Measurements from ENCODE around the gene FCMR.

Gene FCMR

DNA sequence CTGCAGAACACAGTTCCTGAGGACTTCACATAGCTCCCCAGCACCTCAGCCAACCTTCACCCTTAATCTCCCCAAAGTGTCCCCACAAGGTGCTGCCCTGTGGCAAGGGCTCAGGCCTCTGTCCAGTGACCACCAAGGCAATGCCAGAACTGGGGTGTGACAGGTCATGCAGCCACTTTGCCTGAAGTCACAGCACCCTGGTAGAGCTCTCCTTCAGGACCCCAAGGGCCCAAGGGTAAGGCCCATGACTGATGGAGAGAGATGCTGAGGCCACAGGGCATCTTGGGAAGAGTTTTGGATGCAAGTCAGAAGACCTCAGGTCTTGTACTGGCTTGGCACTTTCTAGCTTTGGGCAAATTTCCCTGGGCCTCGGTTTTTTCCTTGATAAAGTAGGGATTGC, 783 bp upstream of the FCMR start:
- no peak for DNase-seq

DNA sequence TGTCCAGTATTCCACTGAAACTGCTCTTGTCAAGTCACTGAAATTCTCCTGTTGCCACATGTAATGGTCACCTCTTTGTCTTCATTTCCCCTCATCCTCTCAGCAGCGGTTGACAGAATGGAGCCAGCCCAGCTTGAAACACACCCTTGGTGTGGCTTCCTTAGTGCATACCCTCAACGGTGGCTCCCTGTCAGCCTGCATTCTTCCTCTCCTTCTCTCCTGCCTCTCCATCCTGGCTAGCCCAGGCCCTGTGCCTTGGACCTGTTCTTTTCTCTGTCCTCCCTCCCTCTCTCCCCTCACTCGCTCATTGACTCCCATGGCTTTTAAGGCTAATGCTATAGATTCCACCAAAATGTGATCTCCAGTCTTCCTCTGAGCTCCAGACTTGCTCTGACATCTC, 3.7 kb downstream of the FCMR start:
- no peak for DNase-seq

DNA sequence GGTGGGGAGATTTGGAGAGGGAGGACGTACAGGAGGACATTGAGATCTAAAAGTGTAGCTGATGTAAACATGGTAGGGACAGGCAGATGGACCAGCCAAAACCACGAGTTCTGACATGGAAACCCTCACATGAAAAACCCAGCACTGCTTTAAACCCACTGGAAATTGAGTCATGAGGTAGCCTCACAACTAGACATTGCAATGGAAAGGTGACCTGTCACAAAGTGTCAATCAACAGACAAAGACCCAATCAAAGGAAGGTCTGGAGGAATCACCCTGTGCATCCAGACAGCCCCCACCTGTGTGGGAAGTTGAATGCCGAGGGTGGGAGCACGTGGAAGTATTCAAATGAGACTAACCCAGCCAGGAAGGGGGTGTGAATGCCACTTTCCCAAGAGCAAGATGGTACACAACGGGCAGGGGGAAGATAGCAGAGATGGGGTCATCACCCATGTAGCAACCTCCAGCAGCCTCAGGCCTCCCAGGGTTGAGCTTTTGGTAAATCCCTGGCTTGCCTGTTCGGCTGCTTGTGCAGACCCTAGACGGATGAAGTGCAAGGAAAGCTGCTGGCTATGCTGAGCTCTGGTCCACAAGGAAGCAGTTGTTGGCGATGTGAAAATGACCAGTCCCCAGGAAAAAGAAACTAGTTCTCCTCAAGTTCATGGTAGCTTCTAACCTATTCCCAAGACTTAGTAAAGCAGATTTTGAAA, 5.6 kb downstream of the FCMR start:
- DNase-seq, result no peak

DNA sequence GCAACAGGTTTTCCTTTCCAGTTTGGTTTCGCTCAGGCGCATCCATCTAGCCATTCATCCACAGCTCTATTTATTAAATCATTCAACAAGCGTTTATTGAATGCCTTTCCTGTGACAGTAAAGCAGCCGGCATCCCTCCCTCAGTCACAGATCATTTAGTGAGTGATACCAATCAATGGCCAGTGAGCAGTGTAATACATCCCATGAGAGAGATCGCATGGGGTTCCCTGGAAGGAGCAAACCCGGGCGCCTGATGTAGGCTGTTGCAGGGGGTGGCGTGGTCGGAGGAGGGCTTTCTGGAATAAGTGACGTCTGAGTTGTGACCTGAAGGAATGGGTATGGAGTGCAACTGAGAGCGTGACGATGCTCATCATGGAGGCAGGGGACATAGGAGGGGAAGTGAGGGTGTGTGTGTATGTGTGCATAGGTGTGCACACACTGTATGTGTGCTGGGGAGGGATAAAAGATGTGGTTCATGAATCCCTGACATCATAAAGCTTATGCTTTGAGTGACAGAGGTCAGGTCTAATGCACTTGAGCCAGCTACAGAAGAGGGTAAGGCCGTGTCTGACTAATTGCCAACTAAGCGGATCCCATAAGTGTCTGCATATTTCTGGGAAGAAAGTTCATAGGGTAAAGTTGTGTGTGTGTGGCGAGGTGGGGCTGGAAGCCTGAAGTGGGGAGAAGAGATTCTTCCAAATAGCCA, 6.6 kb downstream of the FCMR start:
- no peak for DNase-seq

DNA sequence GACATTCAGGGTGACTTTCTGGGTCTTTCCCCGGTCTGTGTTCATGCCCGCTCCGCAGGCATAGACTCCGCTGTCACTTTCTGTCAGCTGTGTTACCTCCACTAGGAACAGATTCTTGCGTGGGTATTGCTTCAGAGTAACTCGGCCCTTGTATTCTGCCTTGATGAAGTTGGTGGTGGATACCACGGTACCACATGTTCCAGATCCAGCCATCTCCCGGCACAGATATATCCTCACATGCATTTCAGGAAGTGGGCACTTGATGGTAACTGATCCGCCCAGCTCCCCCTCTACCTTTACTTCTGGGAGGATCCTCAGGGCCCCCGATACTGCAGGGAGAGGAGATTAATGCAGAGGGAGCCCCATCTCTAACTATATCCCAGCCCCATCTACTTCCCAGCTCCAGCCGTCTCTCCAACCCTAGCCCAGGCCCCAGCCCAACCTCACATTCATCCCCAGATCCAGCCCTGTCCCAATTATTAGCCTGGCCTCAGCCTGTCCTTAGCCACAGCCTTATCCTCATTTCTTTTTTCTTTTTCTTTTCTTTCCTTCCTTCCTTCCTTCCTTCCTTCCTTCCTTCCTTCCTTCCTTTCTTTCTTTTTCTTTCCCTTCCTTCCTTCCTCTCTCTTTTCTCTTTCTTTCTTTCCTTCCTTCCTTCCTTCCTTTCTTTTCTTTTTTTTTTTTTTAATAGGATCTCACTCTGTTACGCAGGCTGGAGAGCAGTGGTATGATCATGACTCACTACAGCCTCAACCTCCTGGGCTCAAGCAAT, 7.8 kb downstream of the FCMR start:
- DNase-seq, result no peak

DNA sequence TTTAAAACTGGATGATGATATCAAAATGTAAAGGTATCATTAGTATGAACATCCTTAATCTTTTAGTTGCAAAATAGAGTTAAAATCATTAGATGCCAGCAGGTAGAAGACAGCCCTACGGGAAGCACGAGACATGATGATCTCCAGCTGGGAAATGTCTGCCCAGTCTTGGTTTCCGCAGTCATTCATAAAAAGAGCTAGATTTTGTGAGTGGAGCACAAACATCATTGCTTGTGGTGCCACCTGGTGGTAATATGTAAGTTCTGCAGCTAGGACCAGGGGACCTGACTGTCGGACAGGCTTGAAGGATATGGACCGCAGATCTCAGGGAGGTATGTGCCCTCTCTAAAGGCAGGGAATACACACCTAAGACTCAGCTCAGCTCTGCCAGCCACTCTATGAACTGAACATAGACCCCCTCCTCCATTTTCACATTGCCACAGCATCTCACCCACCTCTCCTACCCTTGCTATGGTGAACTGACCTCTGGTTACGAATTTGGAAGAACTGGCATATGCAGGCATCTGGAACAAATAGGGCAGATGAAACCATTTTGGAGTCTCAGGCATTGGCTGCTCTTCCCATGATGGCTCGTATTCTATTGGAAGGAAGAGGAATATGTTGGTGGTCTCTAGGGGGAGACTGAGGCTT, 9.2 kb downstream of the FCMR start:
- peak; percentile 60 to 70 for DNase-seq

DNA sequence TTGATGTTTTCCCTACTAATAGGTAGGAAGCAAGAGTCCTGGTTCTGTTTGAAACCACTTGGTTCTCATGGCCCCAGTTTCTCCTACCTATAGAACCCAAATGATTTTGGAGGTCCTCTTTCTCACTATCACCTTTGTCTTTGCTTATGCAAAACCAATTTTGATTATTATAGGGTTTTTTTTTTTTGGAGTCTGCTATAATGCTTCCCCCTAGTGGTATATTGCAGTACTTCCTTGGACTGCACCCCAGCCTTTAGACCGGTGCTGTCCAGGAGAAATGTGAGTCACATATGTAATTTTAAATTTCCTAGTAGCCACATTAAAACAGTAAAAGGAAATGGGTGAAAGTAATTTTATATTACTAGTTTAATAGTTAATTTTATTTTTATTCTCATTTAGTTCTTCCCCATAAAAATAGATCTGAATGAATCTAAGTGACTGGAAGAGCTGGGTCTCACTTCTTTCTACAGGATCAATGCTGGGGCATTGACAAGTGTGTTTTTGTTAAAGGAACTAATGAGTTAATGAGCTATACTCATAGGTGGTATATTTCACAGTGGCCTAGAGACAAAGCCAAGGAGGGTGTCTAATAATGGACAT, 10.6 kb downstream of the FCMR start:
- no peak for DNase-seq

DNA sequence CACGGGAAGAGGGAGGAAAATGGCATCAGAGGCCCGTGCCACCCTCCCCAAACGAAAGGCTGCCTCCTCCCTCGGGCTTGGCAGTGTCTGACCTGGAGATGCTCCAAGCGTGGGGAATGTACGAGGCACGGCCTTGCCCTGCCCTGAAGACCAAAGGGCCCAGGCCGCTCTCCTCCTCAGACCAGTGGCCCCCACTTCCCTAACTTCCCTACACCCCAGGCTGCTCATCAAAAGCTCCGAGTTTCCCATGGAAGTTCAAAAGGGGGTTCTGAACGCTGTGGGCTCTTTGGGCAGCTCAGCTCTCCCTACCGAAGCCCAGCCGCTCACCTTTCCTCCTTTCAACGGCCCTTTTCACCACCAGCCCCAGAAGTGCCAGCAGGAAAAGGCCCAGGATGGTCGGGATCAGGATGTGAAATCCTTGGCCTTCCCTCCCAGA, 11.8 kb downstream of the FCMR start:
- no peak for DNase-seq

DNA sequence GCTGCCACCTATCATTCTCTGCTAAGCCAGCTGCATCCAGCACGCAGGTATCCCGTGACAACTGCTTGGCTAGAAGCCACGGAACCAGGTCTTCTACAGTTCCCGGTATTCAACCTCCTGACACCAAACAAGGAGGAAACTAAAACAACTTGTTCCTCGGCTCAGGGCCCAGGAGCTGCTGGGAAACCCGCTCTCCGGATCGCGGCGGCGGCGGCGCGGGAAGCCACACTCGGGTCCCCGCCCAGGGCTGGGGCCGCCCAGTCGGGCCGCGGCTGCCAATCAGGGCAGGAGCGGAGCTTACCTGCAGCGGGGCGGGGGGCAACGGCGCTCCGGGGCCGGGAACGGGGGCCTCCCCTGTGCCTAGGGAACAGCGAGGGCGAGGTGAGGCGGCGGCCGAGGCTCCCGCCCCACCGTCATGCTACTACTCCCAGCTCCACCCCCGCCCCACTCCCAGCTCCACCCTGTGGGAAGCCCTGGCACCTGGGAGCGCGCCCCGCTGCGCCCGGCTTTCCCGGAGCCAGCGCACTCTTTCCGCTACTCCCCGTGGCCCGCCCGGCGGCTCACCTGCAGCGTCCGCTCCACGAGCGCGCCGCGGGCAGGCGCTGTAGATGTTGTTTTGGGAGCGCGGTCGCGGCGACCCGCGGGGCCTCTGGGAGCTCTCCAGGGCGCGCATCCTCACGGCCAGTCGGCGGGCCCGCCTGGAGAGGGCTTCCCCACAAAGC, 12.4 kb downstream of the FCMR start:
- peak in 1 of 2 donors; percentile 64 for DNase-seq

DNA sequence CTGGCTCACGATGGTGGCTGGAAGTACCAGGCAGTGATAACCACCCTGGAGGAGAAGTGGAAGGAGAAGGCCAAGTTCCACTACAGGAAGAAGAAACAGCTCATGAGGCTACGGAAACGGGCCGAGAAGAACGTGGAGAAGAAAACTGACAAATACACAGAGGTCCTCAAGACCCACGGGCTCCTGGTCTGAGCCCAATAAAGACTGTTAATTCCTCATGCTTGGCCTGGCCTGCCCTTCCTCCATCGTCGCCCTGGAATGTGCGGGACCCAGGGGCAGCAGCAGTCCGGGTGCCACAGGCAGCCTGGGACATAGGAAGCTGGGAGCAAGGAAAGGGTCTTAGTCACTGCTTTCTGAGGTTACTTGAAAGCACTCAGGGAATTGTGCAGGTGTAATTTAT, 13.7 kb downstream of the FCMR start:
- no peak for DNase-seq

DNA sequence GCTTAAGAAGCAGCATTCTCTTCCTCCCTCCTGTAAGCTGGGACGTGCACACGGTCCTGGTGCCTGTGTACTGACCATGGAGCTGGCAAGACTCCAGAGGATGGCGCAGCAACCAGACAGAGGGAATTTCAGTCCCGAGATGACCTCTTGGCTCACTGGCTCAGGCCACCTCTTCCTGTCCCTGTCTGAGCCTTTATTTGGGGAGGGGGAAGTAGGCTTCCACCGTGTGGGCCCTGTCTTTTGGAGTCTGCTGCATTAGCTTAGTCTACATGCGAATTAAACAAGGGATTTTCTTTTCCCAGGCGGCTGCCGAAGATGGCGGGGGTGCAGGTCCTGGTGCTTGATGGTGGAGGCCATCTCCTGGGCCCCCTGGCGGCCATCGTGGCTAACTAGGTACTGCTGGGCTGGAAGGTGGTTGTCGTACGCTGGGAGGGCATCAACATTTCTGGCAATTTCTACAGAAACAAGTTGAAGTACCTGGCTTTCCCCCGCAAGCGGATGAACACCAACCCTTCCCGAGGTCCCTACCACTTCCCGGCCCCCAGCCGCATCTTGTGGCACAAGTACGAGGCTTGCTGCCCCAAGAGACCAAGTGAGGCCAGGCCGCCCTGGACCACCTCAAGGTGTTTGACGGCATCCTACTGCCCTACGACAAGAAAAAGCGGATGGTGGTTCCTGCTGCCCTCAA, 14.3 kb downstream of the FCMR start:
- DNase-seq, result no peak

DNA sequence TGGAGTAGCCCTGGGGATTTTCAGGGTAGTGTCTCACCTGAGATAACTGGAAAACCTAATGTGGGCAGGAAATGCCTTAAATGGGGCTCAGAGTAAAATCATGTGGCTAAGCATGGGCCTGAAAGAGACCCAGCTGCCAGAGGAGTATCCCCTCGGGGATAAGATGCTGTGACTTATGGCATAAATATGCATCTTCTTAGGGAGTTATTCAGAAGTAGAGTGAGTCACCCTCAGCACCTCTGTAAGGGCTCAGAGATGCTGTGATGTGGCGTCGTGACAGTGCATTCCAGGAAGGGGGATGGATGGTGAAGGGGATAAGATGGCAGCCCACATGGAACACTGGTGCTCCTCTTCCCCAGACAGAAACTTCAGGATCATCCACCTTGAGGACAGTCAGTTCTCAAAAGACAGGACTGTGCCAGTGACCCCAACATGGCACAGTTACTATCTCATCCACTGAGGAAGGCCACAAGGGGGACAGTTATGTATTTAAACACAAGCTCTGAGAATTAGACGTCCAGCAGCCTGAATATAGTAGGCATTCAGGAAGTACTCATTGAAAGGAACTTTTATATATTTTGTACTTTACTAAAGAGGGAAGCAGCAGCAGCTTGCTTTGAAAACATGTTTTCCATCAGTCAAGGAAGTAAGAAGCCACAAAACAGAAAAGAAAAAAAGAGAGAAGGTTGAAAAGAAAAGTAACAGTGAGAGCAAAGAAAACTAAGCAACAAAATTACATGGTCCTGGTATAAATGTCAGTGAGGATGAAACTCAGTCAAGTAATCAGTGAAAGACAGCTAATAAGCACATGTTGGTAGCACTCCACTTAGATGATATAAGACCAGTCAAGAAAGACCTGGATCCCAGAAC, 16.2 kb downstream of the FCMR start:
- peak; percentile 58 to 60 for DNase-seq

DNA sequence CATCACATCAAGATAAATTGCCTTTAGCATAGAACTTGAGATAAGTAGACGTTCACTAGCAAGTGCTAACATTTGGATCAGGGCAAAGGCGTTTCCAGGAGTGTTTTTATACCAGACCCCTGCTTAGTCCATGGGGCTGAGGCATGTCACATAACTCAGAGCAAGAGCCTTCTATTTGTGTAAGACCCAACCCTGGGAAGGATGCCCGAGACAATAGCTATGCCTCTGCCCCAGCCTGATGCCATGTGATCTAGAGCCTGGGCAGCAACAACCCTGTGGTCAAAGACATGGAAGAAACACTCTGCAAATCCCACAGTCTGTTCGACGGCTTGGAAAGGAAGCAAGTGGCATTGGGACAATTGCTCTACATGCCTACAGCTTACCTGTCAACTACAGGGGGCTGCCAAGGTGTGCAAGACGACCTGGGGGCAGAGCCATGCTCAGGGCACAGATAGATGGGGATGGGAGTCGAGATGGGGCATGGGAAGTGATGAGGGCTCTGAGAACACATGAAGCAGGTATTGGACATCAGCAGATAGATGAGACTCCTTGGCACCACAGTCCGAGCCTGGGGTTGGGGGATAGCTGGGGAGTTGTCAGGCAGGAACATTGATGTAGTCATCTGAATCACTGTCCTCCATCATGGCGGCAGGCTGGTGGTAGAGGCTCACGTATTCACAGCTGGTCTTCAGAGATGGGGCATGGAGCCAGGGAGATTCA, 17.2 kb downstream of the FCMR start:
- no peak for DNase-seq

DNA sequence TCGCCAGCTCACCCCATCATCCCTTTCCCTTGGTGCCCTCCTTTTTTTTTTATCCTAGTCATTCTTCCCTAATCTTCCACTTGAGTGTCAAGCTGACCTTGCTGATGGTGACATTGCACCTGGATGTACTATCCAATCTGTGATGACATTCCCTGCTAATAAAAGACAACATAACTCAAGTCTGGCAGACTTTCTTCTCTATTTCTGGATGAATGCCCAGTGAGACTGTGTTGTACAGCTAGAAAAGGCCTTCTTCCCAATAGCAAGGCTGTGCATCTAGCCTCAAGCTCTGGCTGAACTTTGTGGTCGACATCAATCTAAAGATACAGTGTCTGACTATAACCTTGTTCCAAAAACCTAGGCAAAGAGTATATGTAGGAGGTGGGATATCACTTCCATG, 18.1 kb downstream of the FCMR start:
- DNase-seq, result no peak

DNA sequence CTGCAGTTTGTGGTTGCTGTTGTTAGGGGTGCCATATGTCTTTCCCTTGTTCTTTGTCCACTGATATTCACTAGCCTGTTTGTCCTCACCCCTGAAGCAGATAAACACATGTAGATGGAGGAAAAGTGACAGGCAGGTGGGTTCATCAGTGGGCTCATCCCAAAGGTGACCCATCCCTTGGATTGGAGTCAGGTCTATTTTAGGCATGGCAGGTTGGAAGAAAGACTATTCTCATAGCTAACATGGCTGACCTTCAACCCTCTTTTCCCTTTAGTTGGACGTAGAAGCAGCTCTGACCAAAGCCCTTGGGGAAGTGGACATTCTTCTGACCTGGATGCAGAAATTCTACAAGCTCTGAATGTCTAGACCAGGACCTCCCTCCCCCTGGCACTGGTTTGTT, 19.0 kb downstream of the FCMR start:
- no peak for DNase-seq

DNA sequence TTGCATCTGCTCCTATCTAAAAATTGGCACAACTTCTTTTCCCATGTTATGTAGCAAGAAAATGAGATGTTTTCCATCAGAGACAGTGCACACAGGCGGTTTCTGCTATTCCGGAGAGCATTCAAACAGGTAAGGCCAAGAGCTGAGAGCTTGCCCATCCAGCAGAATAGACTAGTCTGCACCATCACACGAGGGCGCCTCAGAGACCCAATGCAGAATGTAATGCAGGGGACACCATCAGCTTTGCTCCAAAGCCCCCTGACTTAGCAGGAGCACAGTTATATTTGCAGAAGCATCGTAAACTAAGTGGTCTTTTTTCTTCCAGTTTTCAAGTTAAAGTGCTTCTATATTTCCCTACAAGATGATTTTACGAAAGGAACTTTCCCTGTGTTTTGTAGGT, 19.8 kb downstream of the FCMR start:
- DNase-seq, result no peak

DNA sequence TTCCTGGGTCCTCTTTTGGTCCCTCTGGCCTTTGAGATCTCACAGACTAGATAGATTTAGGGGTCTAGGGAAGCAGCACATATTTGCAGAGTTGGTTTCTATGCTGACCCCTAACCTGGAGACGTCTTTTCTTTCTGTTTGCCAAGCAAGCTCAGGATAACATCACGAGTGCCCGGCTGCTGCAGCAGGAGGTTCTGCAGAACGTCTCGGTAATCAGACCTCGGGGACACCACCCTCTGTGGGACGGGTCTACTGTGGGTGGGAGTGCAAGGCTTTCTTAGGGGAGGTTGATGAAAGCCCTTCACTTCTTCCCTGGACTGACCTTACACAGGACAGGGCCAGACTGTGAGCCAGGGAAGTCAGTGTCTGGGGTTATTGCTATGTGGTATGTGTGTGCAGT, 21.6 kb downstream of the FCMR start:
- DNase-seq, result no peak

DNA sequence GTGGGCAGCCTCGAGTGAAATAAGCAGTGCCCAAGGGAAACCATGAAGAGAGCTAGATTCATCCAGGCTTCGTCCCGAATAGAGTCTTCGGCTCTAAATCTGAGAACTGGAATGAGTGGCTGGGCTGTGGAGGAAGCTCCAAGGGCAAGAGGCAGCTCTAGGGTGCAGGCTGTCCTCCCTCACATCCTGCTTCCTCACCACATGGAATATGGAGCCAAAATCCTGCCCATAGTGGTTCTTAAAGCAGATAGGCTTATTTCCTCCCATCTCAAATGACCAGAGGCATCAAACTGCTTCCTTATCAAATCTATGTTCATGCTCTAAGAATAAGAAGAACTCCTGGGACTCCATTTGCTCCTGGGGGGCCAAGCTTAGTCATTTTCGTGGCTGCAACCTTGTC, 22.0 kb downstream of the FCMR start:
- no peak for DNase-seq

DNA sequence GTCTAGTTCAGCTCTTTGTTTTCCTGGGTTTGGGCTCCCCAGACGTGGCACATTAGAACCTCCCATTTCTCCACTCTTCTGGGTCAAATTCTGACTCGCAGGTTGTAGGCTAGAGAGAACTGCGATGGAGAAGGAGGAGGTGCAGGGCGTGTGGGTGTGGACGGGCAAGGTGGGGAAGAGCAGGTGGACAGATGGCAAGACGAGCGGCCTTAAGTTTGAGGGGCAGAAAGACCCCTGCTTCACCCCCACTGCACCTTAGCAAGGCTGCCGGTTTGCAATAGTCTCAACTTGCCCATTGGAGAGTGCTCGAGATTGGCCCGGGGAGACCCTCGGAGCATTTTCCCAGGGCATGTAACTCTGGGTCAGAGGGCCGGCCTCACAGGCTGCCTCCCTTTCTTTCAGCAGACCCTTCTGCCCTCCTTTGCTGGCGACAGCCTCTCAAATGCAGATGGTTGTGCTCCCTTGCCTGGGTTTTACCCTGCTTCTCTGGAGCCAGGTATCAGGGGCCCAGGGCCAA, 22.8 kb downstream of the FCMR start:
- no peak for DNase-seq

Data from stimulated activated CD4-positive, alpha-beta T cell treated with anti-CD3 and anti-CD28 coated beads, Interleukin-2, amount 100 ng/mL, for 24 hours (primary cell).